ENCODE measurements around the gene HOXC10.

HOXC10 gene

DNA sequence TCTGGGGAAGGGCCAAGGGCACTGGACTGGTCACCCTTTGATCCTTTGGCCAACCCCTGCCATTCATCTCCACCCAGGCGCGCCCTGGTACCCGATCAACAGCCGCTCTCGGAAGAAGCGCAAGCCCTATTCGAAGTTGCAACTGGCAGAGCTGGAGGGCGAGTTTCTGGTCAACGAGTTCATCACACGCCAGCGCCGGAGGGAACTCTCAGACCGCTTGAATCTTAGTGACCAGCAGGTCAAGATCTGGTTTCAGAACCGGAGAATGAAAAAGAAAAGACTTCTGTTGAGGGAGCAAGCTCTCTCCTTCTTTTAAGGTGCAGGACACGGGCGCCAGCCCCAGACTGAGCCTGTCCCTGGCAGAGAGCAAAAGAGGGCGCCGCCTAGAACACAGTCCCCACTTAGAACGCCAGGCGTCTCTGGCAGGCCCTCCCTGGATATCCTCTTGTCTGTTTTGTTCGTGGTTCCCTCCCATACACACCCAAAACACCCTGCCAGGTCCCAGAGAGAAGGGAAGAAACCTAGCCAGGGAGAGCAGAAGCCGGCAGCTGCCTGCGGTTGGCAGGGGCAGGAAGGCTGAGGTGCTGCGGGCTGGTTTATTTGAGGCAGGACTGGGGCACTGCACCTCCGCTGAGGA, 28.6 kb upstream of the HOXC10 start:
- TF ChIP-seq Cebpa-rat (IDR thresholded peaks at IDR 0.05), result no peak
- Histone ChIP-seq H3K36me3 (no peaks in the 10 kb centered on the region), H4K20me1 (peaks cover 99% of the 10 kb centered on the region), H3K4me2 (no peak overlapping the region), H3K27ac (no peak overlapping the region), H3K27me3 (peaks cover 100% of the 10 kb centered on the region), H3K4me1 (peaks cover 9% of the 10 kb centered on the region; the same call in 1 of the 2 replicates), H3K4me3 (no peak overlapping the region), H3K9ac (no peak overlapping the region), H3K9me3 (peaks cover 33% of the 10 kb centered on the region)

DNA sequence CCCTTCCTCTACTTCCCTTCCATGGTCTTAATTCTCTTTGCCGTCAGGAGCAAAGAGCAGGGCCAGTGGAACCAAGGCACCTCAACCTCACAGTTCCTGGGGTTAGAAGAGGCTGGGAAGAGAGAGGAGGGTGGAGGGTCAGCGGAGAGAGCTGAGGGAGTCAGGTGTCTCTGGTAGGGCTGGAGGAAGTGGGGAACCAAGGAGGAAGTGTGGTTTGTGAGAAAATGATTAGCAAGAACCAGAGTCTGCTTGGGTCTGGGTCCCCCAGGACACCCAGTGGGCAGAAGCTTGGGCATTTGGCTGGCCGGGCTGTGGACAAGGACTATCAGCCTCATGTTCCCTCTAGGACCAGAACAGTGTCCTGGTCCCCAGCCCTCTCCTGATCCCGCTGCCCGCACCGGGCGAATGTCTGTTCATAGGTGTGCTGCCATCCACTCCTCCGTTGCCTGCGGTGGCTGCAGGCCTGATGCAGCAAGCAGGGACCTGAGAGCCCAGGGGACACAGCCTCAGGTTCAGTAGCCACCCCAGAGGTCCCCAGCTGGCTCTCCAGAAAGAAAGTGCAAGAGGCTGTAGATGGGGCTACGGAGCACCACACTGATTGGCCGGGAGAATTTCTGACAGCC, 27.9 kb upstream of the HOXC10 start:
- Histone ChIP-seq H4K20me1 (peaks cover 99% of the 10 kb centered on the region), H3K4me3 (no peak overlapping the region), H3K27ac (no peak overlapping the region), H3K9ac (no peak overlapping the region), H3K36me3 (no peaks in the 10 kb centered on the region), H3K9me3 (peaks cover 37% of the 10 kb centered on the region), H3K27me3 (peaks cover 100% of the 10 kb centered on the region), H3K4me1 (peaks cover 9% of the 10 kb centered on the region; the same call in 1 of the 2 replicates), H3K4me2 (no peak overlapping the region)
- no peak for TF ChIP-seq Cebpa-rat (IDR thresholded peaks at IDR 0.05)

DNA sequence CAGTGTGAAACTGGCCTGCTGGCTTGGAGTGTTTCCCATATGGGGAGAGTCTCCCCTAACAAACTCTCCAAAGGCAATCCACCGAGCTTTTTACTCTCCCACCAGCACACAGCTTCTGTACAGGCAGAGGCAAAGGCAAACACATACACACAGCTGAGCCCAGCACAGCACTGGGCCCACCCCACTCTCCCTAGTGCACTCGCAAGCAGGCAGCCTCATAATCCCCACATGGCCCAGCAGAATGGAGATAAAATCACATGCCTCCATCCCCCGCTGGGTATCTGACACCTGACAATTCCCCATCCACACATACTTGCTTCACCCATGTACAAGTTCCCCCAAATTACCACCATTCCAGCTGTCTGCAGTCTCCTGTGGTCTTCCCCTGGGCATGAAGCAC, 26.8 kb upstream of the HOXC10 start:
- Histone ChIP-seq H3K36me3 (no peaks in the 10 kb centered on the region), H3K27ac (no peak overlapping the region), H3K4me1 (peaks cover 9% of the 10 kb centered on the region; the same call in 1 of the 2 replicates), H4K20me1 (peaks cover 98% of the 10 kb centered on the region), H3K27me3 (peaks cover 100% of the 10 kb centered on the region), H3K4me2 (no peak overlapping the region), H3K9ac (no peak overlapping the region), H3K4me3 (no peak overlapping the region), H3K9me3 (peaks cover 37% of the 10 kb centered on the region)
- TF ChIP-seq Cebpa-rat (IDR thresholded peaks at IDR 0.05), result no peak

DNA sequence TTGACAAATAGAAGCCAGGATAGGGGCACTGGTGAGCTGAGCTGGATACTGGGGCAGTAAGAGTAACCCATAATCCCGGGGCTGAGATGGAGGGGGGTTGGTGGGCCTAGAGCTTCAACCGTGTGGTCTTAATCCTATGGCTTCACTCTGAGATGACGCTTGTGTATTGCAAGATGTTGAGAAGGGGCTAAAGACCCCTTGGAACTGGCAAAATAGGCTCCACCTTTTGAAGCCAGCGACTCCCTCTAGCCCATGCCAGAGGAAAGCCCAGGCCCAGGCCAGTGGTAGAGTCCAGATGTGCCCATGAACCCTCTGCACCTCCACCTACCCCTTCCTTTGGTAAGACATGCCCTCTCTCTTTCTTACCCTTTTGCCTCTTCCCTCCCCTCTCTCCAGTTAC, 25.6 kb upstream of the HOXC10 start:
- Histone ChIP-seq H4K20me1 (peaks cover 98% of the 10 kb centered on the region), H3K4me1 (peaks cover 9% of the 10 kb centered on the region; the same call in 1 of the 2 replicates), H3K36me3 (no peaks in the 10 kb centered on the region), H3K9me3 (peaks cover 44% of the 10 kb centered on the region), H3K4me3 (no peak overlapping the region), H3K9ac (no peak overlapping the region), H3K4me2 (no peak overlapping the region), H3K27me3 (peaks cover 100% of the 10 kb centered on the region), H3K27ac (no peak overlapping the region)
- TF ChIP-seq Cebpa-rat (IDR thresholded peaks at IDR 0.05), result no peak

DNA sequence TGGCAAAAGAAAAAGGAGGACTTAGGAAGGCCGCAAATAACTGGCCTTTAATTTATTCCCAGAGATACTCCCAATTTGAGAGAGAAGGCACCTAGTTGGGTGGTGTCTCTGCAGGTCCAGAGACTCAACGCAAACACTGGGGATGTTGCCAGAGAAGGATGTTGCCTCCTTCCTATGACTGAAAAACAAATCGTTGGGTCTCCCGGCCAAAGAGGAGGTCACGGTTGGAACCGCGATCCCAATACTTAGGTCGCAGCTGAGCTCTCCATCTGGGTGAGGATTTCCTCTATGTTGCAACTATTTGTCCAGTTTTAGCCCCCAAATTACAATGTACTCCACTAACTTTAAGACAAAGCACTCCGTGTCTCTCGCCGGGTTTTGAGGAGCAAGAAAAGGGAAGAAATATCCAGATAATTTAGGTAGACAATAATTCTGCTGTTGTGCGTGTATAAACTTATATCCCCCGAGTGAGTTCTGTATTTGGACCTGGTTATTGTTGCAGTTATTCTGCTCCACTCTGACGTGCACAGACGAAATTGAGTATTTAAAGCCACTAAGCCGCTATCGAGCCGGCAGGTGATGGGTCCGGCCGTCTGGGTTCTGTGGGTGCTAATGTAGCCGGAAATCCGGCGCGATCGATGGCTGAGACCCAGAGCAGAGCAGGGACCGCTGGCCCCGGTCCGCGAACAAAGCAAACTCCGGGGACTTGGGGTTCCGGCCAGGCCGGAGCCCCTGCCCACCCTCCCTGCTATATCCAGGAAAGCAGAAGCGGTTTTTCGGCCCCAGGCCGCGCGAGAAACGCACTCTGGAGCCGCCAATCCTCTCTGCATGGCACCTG, 24.5 kb upstream of the HOXC10 start:
- Histone ChIP-seq H3K9ac (no peak overlapping the region), H4K20me1 (peaks cover 98% of the 10 kb centered on the region), H3K27me3 (peaks cover 100% of the 10 kb centered on the region)

DNA sequence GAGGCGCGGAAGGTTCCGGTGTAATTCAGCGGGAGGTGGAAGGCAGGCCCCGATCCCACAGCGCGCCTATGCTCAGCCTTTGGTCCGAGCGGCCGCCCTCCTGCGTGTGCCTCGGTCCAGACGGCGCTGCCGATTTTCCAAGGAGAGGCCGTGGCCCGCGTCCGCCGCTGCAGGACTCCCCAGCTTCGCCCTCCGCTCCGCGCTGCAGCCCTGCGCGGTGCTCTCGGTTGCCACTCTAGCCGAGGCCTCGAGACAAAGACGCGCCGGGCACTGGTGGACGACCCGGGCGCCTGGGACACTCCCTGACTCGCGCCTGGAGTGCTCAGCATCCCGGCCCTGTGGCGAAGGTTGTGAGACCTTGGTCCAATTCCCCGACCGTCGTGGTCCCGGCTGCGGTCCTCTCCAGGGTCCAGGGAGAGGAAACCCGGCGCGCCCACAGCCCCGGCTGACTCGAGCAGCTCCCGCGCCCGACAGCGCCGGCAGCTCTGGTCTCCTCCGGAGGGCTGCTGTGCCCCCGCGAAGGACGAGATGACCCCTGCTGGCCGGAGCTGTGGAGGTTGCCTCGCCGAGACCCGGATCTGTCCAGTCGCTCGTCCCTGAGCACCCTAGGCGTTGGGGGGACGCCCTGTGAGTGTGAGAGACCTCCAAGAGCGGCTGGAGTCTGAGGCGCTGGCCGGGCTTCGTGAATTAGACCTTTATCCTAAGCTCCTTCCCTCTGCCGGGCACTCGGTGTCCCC, 23.8 kb upstream of the HOXC10 start:
- peaks cover 9% of the 10 kb centered on the region; the same call in 1 of the 2 replicates for H3K4me1 ChIP-seq
- H3K27me3 ChIP-seq, result peaks cover 100% of the 10 kb centered on the region
- H3K36me3 ChIP-seq, result no peaks in the 10 kb centered on the region
- no peak overlapping the region for H3K27ac ChIP-seq
- TF ChIP-seq Cebpa-rat (IDR thresholded peaks at IDR 0.05), result no peak
- H4K20me1 ChIP-seq, result peaks cover 98% of the 10 kb centered on the region
- H3K4me2 ChIP-seq, result no peak overlapping the region
- no peak overlapping the region for H3K9ac ChIP-seq
- H3K9me3 ChIP-seq, result peaks cover 27% of the 10 kb centered on the region
- H3K4me3 ChIP-seq, result no peak overlapping the region

More for the DNA sequence above, 24.5 kb upstream of the HOXC10 start:
- Histone ChIP-seq H3K4me2 (no peak overlapping the region), H3K9me3 (peaks cover 34% of the 10 kb centered on the region), H3K4me3 (no peak overlapping the region), H3K36me3 (no peaks in the 10 kb centered on the region), H3K27ac (no peak overlapping the region), H3K4me1 (peaks cover 9% of the 10 kb centered on the region; the same call in 1 of the 2 replicates)
- no peak for TF ChIP-seq Cebpa-rat (IDR thresholded peaks at IDR 0.05)

DNA sequence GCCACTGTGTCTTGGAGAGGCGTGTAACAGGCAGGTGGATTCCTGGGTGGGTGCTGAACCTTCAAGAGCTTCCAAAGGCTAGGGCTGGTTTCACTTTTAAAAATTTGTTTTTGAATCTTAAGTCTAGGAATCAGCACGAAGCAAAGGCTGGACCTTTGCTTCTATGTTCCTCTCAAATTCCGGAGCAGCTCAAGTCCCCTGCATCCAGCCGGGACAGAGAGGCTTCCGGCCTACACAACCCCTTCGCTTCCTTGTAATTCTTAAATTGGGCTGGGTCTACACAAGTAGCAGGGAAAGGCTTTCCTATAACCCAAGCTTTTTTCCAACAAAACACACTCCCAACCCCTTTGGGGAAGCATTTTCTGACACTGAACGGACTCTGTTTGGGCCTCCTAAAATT, 21.9 kb upstream of the HOXC10 start:
- TF ChIP-seq Cebpa-rat (IDR thresholded peaks at IDR 0.05), result no peak
- Histone ChIP-seq H3K9me3 (peaks cover 27% of the 10 kb centered on the region), H3K27me3 (peaks cover 100% of the 10 kb centered on the region), H3K4me3 (no peak overlapping the region), H3K9ac (no peak overlapping the region), H3K4me1 (no peaks in the 10 kb centered on the region), H3K4me2 (no peak overlapping the region), H4K20me1 (peaks cover 98% of the 10 kb centered on the region), H3K36me3 (no peaks in the 10 kb centered on the region), H3K27ac (no peak overlapping the region)

DNA sequence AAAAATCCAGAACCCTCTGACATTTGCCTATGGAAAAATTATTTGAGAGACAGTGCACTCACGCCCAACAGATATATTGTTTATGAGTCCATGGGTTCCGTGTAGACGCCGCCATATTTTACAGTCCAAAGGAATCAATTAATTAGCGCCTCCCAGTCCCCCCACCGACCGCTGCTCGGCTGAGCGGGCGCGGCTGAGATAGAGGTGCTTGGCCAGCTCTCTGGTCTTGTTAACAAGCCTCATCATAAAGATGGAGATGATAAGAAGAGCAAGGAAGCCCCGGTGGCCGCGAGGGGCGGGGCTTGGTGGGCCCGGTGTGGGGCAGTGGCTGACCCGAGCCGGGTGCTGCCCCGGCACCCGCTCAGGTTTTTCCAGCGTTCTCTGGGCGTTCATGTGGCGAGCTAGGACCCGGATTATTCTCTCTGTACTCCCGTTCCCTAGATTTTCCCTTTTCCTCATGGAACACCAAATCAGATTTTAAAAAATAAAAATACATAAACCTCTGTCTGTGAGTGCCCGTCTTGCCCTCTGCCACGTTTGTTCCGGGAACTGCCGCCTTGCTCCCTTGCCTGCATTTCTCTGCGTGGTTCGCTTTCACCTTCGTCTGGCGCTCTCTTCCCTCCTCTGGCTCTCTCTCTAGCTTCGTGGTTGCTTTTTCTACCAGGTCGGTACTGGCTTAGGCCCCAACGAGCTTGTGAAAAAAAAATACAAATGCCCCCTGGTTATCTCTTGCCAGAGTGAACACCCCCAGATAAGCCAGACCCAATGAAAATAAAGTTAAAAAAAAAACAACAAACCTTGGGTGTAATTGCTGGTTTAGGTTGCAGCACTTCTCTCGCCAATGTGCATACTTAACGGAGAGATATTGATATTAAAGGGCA, 21.3 kb upstream of the HOXC10 start:
- no peak overlapping the region for H3K9ac ChIP-seq
- no peak for TF ChIP-seq Cebpa-rat (IDR thresholded peaks at IDR 0.05)

DNA sequence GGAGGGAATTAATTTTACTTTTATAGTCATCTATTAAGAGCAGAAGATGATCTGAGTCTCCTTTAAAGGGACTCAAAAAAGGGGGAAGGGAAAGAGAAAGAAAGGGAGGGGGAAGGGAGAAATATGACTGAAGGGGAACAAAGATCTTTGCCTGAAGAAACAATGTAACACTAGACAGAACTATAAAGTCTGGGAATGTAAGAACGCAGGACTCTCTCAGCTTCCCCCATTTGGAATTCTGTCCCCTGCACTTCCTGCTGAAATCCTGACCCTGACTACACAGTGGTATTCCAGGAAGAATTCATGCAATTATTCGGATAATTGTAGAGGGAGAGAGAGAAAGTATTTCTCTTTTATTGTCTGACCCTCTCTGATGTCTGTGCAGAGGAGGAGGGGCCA, 20.6 kb upstream of the HOXC10 start:
- peaks cover 100% of the 10 kb centered on the region for H3K27me3 ChIP-seq
- no peak for TF ChIP-seq Cebpa-rat (IDR thresholded peaks at IDR 0.05)
- H3K27ac ChIP-seq, result no peak overlapping the region
- no peak overlapping the region for H3K9ac ChIP-seq
- H3K36me3 ChIP-seq, result no peaks in the 10 kb centered on the region
- peaks cover 98% of the 10 kb centered on the region for H4K20me1 ChIP-seq
- no peaks in the 10 kb centered on the region for H3K4me1 ChIP-seq
- peaks cover 27% of the 10 kb centered on the region for H3K9me3 ChIP-seq
- no peak overlapping the region for H3K4me3 ChIP-seq
- H3K4me2 ChIP-seq, result no peak overlapping the region

More for the DNA sequence above, 21.3 kb upstream of the HOXC10 start:
- H4K20me1 ChIP-seq, result peaks cover 98% of the 10 kb centered on the region
- H3K4me1 ChIP-seq, result no peaks in the 10 kb centered on the region
- H3K4me3 ChIP-seq, result no peak overlapping the region
- no peak overlapping the region for H3K27ac ChIP-seq
- no peak overlapping the region for H3K4me2 ChIP-seq
- no peaks in the 10 kb centered on the region for H3K36me3 ChIP-seq
- H3K27me3 ChIP-seq, result peaks cover 100% of the 10 kb centered on the region
- peaks cover 27% of the 10 kb centered on the region for H3K9me3 ChIP-seq
